HG02870 (cell line): Measurements from ENCODE around the gene LYRM4.

Experiments used
- ATAC-seq: cut with Tn5 transposase; IDR thresholded peaks from one replicate; pipeline ENCODE4 v1.9.1; 2021; ENCODE audit warnings: mild to moderate bottlenecking, moderate library complexity; ENCODE audit not compliant: unreplicated experiment

Gene LYRM4

GRCh38 chr6:5260661-5261544 lies at the start of gene LYRM4, which contains the start of gene FARS2:
Gene LYRM4 (minus strand): TSS chr6:5260950. CDS start chr6:5260733, 217 bp downstream.
Gene FARS2 (plus strand): TSS chr6:5261513.
- peak; percentile 72 for ATAC-seq

GRCh38 chr6:5308066-5308465 lies 47.3 kb upstream of the LYRM4 start:
- ATAC-seq: no peak

GRCh38 chr6:5307058-5307457 lies 46.3 kb upstream of the LYRM4 start:
- no peak for ATAC-seq

DNA sequence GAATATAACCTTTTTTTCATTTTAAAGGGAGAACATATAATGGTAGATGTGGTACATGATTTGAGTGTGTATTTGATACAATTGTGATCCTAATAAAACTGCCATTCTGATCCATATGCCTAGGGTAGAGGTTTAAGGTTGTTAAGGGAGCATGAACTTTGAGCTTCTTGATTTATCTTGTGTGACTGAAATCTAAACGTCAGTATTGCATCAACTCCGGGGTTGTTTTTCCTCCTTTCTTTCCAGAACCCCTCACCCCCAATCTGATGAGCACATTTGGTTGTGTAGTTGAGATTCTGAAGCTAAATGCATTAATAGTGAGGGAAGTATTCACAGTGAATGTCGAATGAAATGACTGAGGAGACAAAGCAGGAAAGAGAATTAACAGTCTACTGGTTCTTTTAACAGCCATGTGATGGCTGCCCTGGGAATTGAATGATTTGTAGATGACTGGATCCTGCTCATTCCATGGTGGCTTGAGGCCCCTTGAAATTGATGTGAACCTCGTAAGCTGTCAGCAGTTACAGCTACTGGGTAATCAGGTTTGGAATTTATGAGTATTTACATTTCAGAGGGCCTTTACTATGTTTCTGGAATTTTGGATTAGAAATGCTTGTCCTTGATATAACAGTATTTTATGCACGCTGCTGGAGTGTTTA lies 45.3 kb upstream of the LYRM4 start:
- ATAC-seq: no peak

DNA sequence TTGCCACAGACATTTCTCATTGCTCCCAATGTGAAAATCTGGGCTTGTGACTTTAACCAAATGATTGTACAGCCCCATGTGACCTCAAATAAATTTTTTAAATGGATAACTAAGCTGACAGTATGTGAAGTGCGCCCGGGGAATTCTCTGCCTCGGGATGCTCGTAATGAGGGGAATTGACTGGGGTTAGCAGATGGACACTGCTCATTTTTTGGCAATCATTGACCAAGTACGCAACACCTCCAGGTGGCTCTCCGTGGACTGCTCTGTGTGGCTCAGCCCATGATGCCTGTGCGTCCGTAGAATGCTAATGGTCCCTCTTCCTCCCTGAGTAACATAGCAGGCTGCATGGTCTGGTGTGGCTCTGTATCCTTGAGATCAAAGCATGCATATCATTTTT lies 42.9 kb upstream of the LYRM4 start:
- no peak for ATAC-seq

- peak; percentile 75 for ATAC-seq
These were observed 42.4 kb upstream of the LYRM4 start for GRCh38 chr6:5302995-5303622.

GRCh38 chr6:5302220-5302946 lies 41.6 kb upstream of the LYRM4 start:
- peak; percentile 78 for ATAC-seq

GRCh38 chr6:5300206-5300764 lies 39.5 kb upstream of the LYRM4 start:
- ATAC-seq: no peak

DNA sequence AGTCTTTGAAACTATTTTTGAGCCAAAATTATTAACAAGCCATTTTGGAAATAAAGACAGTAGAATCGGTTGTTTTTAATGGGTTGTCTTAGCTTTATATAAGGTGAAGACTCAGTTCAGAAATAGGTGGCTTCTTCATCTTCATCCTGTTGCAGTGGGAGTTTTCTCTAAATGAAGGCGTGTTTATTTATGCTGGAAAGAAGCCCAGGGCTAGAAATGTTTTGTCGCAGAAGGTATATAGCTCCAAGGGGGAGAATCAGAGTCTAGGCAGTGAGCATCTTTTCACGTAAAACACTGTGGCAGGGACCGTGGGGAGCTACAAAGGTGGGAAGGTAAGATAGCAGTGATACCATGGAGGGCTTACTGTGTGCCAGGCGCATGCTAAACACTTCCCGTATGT lies 34.9 kb upstream of the LYRM4 start:
- no peak for ATAC-seq

DNA sequence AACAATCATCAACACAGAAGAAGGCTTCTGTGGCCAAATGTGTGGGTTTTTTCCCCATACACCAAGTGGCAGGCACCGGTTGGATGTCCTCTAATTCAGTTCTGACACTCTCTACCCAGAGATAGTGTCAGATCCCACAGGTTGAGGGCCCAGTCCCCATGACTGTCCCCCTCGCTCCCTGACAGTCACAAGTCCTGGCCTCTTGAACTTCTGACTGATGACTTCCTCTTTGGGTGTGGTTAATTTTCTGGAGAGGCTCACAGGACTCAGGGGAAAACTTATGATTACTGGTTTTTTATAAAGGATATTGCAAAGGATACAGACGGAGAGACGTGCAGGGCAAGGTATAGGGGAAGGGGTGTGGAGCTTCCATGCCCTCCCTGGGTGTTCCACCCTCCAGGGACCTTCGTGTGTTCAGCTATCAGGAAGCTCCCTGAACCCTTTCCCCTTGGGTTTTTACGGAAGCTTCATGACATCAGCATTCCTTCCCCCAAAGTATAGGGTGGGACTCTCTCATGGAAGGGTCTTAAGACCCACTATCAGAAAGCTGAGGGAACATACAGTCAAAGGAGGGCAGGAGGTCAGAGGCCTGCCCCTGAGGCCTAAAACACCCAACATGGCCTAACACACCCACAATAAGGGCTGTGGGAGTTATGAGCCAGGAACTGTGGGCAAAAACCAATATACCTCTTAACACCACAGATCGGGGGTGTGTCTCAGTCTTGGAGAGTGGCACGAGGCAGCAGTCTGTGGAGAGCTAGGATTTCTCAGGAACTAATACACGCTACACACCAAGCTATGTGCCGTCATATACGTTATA lies 33.9 kb upstream of the LYRM4 start:
- no peak for ATAC-seq

GRCh38 chr6:5293692-5294091 lies 32.9 kb upstream of the LYRM4 start:
- ATAC-seq: no peak

DNA sequence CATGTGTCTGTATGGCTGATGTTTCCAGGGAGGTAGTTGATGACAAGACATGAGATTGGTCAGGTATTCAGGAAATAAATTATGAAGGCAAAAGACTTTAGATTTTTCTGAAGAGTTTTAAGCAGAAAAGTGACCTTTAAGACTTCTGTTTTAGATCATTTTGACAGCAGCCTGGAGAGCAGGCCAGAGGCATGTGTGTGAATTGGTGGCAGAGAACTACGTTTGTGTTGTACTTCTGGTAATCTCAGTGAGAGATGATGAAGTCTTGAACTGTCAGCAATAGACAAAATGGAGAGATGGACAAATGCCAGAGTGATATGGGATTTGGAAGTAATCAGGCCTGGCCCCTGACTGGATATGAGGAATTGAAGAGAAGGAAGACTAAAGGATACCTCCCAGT lies 31.4 kb upstream of the LYRM4 start:
- no peak for ATAC-seq

GRCh38 chr6:5290500-5290899 lies 29.8 kb upstream of the LYRM4 start:
- no peak for ATAC-seq

DNA sequence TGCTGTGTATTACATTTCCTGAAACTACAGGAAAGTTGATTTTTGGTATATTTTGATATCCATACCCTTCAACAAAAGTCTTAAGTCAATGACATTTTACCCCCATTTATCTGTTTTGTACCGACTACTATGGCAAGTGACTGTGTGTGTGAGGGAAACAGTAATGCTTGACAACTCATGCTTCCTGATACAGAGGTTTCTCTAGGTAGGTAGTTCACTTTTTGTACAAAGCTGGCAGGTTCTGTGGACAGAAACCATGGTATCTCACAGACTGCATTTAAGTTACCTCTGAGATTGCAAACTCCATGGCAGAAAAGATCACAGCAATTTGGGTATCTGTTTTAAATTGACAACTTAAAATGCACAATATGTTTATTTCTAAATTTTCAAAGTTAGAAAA lies 29.3 kb upstream of the LYRM4 start:
- no peak for ATAC-seq

DNA sequence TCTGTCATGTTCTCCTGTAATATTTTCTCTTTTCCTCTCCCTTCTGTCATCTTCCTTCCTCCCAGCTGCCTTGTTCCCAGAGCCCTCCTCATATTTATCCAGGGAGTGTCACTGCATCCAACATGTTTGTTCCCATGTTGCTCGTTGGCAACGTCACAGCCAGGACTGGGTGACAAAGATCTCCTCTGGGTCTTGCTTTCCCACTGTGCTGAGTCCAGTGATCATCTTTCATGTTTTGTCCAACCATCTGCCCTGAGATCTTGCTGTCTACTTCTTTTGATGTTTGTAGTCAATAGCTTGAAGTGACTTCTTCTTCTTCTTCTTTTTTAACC lies 27.2 kb upstream of the LYRM4 start:
- no peak for ATAC-seq

GRCh38 chr6:5287205-5287965 lies 26.6 kb upstream of the LYRM4 start:
- ATAC-seq: no peak

DNA sequence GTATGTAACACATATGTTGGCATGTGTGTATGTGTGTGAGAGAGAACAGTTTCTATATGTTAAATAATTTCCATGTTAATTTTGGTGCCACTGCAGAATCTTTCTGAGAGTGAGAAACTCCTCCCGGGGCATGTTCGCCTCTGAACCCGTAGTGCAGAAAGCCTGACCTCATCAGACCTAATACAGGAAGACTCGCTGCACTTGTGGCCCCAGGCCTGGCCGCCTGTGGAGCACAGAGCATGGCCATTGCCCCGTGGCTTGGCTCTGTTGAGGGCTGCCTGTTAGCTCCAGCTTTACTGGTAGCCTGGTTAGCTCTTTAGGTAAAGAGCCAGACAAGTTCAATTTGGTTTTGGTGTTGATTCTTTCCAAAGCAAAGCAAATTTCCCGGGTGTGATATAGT lies 26.0 kb upstream of the LYRM4 start:
- no peak for ATAC-seq

GRCh38 chr6:5285526-5285925 lies 24.8 kb upstream of the LYRM4 start:
- ATAC-seq: no peak

GRCh38 chr6:5285081-5285480 lies 24.3 kb upstream of the LYRM4 start:
- no peak for ATAC-seq
